MM.1S (cell line): Measurements from ENCODE around the gene PXMP2.

Experiments used
- CTCF ChIP-seq: fragments of 300-600 bp; sonication (generic); IDR thresholded peaks from 2 replicates; pipeline ENCODE4 v1.5.1; 2016; ENCODE audit warnings: antibody characterized with exemption, low read length, mixed read lengths
- EZH2 ChIP-seq: fragments of 300-600 bp; sonication (generic); optimal IDR thresholded peaks from 2 replicates; pipeline ENCODE3; 2017; ENCODE audit warnings: low read depth, mild to moderate bottlenecking, antibody characterized with exemption, low read length, mixed read lengths
- EZH2phosphoT487 ChIP-seq: fragments of 300-600 bp; sonication (generic); IDR thresholded peaks from 2 replicates; pipeline ENCODE4 v1.6.1; 2018; ENCODE audit warnings: antibody characterized with exemption, low read length

DNA sequence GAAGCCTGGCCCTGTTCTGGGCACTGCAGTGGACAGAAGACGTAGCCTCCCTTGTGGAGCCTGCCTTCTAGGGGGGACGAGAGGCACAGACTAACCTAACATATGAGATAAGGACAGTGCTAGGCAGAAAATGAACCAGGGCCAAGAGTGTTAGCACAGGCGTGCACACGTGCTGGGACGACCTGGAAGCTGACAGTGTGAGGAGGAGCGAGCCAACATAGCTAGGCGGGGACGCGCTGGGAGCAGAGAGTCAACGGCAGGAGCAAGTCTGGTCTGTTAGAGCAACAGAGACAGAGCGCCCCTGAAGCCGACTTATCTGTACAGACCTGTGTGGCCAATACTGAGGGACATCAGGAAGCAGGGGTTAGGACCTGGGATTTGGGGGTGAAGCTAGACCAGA, 8.0 kb downstream of the PXMP2 start:
- TF ChIP-seq EZH2 (no peak), CTCF (no peak), EZH2phosphoT487 (no peak)
